Effector CD8-positive, alpha-beta T cell (primary cell): ENCODE results near the gene FAM83E.

Experiments
- DNase-seq: peaks from one replicate; lab custom pipeline; 2025; lab: John Stamatoyannopoulos, UW

Gene FAM83E

GRCh38 chr19:48628486-48629296 is 13.8 kb upstream of the FAM83E start:
- no peak for DNase-seq

- no peak for DNase-seq
Observed at GRCh38 chr19:48627865-48628314, 13.0 kb upstream of the FAM83E start.

GRCh38 chr19:48627201-48627864 is 12.5 kb upstream of the FAM83E start:
- DNase-seq = no peak

- DNase-seq = no peak
Observed at GRCh38 chr19:48625891-48626327, 11.0 kb upstream of the FAM83E start.

- DNase-seq = no peak
Observed at GRCh38 chr19:48624791-48625723, 10.2 kb upstream of the FAM83E start.

GRCh38 chr19:48624067-48624594 is 9.3 kb upstream of the FAM83E start:
- DNase-seq = peak; percentile 92

GRCh38 chr19:48623556-48624066 is 8.7 kb upstream of the FAM83E start:
- DNase-seq = no peak

- DNase-seq = no peak
Observed at GRCh38 chr19:48619692-48620585, 5.1 kb upstream of the FAM83E start.

GRCh38 chr19:48618916-48619691 is 4.2 kb upstream of the FAM83E start, which contains the start of the genes RPL18 and SPHK2:
RPL18 (minus strand) TSS chr19:48619178; CDS start chr19:48619143, 35 bp downstream.
SPHK2 (plus strand) TSS chr19:48619506; CDS start chr19:48620515, 1,009 bp downstream.
- peak; percentile 87 for DNase-seq

GRCh38 chr19:48618278-48618915 is 3.5 kb upstream of the FAM83E start:
- DNase-seq = peak; percentile 46

- no peak for DNase-seq
Observed at GRCh38 chr19:48617146-48617937, 2.5 kb upstream of the FAM83E start.

- DNase-seq = no peak
Observed at GRCh38 chr19:48616491-48617056, 1.7 kb upstream of the FAM83E start.

GRCh38 chr19:48616041-48616436 is 1.2 kb upstream of the FAM83E start:
- no peak for DNase-seq

- no peak for DNase-seq
Observed at GRCh38 chr19:48615231-48616040, 560 bp upstream of the FAM83E start.

- no peak for DNase-seq
Observed at GRCh38 chr19:48613852-48614435, 932 bp downstream of the FAM83E start.

- DNase-seq = no peak
Observed at GRCh38 chr19:48613024-48613851, 1.6 kb downstream of the FAM83E start.
